Keratinocyte (primary cell): ENCODE measurements around the gene TFAP2E. TPM values are rescaled to one million over a fixed set of nuclear protein-coding genes. Genes with fewer than 3 reads are reported as not detected.

ENCODE experiments used
- DNase-seq: peaks from one replicate; pipeline ENCODE4 v3.0.0-alpha.2; 2011; ENCODE audit warnings: low read depth, missing footprints, low spot score
- FAIRE-seq: peaks from 2 replicates; lab custom pipeline; 2011; peaks lifted over from hg19 to GRCh38; lab: Jason Lieb, UNC
- H2AFZ ChIP-seq: 2 replicates; pipeline ENCODE4 v1.6.0; 2012; ENCODE audit warnings: low read length, control low read depth, inconsistent platforms; ENCODE audit not compliant: control insufficient read depth
- H3K27ac ChIP-seq: 2 replicates; pipeline ENCODE4 v1.5.1; 2011; ENCODE audit warnings: low read length; ENCODE audit not compliant: control insufficient read depth, insufficient read depth
- H3K27me3 ChIP-seq: 3 replicates; pipeline ENCODE4 v1.6.0; 2011; ENCODE audit warnings: low read length; ENCODE audit not compliant: control insufficient read depth, insufficient read depth; ENCODE audit errors: extremely low read depth
- H3K36me3 ChIP-seq, 2 experiments: 2 replicates in 1 of 2; 3 replicates in 1 of 2; pipeline ENCODE4 v1.5.1; 2011; ENCODE audit warnings: low read length in 2 of 2, mild to moderate bottlenecking in 1 of 2; ENCODE audit not compliant: control insufficient read depth in 2 of 2, insufficient read depth in 2 of 2; ENCODE audit errors: extremely low read depth in 1 of 2
- H3K4me1 ChIP-seq: 3 replicates; pipeline ENCODE4 v1.5.1; 2011; ENCODE audit warnings: low read length; ENCODE audit not compliant: control insufficient read depth, insufficient read depth; ENCODE audit errors: extremely low read depth
- H3K4me2 ChIP-seq: 3 replicates; pipeline ENCODE4 v1.6.0; 2011; ENCODE audit warnings: low read depth, low read length; ENCODE audit not compliant: control insufficient read depth, insufficient read depth; ENCODE audit errors: extremely low read depth
- H3K4me3 ChIP-seq, 3 experiments: fragments of 200-600 bp in 1 of 3; sonication (generic) in 1 of 3; 2 replicates in 2 of 3; 3 replicates in 1 of 3; pipeline ENCODE4 v1.5.1; 2011 to 2016; ENCODE audit warnings: low read length in 3 of 3, mild to moderate bottlenecking in 3 of 3, control low read depth in 2 of 3, inconsistent platforms in 1 of 3, low read depth in 1 of 3, mixed read lengths in 1 of 3, mixed run types in 1 of 3, moderate library complexity in 1 of 3; ENCODE audit not compliant: control insufficient read depth in 2 of 3, insufficient read depth in 2 of 3; ENCODE audit errors: extremely low read depth in 1 of 3
- H3K79me2 ChIP-seq: 2 replicates; pipeline ENCODE4 v1.6.0; 2012; ENCODE audit warnings: low read length; ENCODE audit not compliant: control insufficient read depth, insufficient read depth
- H3K9ac ChIP-seq: 3 replicates; pipeline ENCODE4 v1.6.0; 2011; ENCODE audit warnings: low read length; ENCODE audit not compliant: control insufficient read depth, insufficient read depth; ENCODE audit errors: extremely low read depth
- H3K9me1 ChIP-seq: 3 replicates; pipeline ENCODE4 v1.6.0; 2011; ENCODE audit warnings: low read length; ENCODE audit not compliant: control insufficient read depth, insufficient read depth; ENCODE audit errors: extremely low read depth
- H3K9me3 ChIP-seq: 2 replicates; pipeline ENCODE4 v1.5.1; 2012; ENCODE audit warnings: low read depth, low read length; ENCODE audit not compliant: control insufficient read depth
- H4K20me1 ChIP-seq: 3 replicates; pipeline ENCODE4 v1.6.0; 2011; ENCODE audit warnings: low read length; ENCODE audit not compliant: control insufficient read depth, insufficient read depth; ENCODE audit errors: extremely low read depth
- EZH2 ChIP-seq: IDR thresholded peaks from one replicate; pipeline ENCODE4 v1.6.1; 2012; ENCODE audit warnings: inconsistent platforms, mild to moderate bottlenecking, low read length, moderate library complexity
- dilution Hi-C: fragments of 300-500 bp; cut with MboI; formaldehyde crosslinking; loops from one replicate; pipeline ENCODE4 v1.7.0; 2020; ENCODE audit warnings: low sequenced_read_pairs; ENCODE audit not compliant: extremely low pct_ligation_motif_present
- polyA plus RNA-seq, 5 experiments: library from polyadenylated mRNA; depleted of rRNA in 3 of 5; stranded (reverse) in 3 of 5; stranded (forward) in 1 of 5; unstranded in 1 of 5; fragments of >200 nt; gene quantifications; 1 replicate in 1 of 5; 2 replicates in 3 of 5; 3 replicates in 1 of 5; pipeline versions ENCODE4 v1.2.1 to v1.2.3, GENCODE V29; 2011 to 2012; ENCODE audit warnings: missing spikeins in 2 of 5, low read depth in 1 of 5, low replicate concordance in 1 of 5
- TF ChIP-seq, protein P1 (sequence below), 3 experiments: IDR thresholded peaks in 1 of 3; conservative IDR thresholded peaks in 1 of 3; optimal IDR thresholded peaks in 1 of 3; 2 replicates in 2 of 3; 3 replicates in 1 of 3; pipeline versions ENCODE3 to v1.5.1; 2011; ENCODE audit warnings: low read length in 3 of 3, mild to moderate bottlenecking in 3 of 3, moderate library complexity in 2 of 3, control low read depth in 1 of 3, inconsistent platforms in 1 of 3; ENCODE audit not compliant: insufficient read depth in 2 of 3; ENCODE audit errors: extremely low read depth in 1 of 3

TFAP2E gene
- polyA plus RNA-seq, 1 donor (not counting 4 experiments of a cell fraction or from before 2014, with no cell fraction given) = 0.26 TPM

DNA sequence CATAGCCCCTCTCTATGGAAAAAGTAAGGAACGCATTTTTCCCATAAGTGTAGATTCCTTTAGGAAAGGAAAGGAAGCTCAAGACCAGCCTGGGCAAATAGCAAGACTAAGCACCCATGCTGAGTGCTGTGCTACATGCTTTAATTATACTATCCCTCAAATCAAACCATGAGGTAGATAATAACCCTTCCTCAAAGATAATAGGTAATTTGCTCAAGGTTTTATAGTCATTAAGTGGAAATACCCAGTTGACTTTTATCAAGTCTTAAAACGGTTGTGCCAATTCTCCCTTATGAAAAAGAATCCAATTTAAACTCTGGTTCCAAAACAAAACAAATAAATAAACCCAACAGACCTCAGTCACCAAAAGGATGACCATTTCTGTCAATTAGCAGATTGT lies 19.3 kb upstream of the TFAP2E start:
- Histone ChIP-seq H3K4me1 (peaks cover 35% of the 10 kb centered on the region), H3K4me3 (no peak overlapping the region), H3K36me3 (peaks cover 13% of the 10 kb centered on the region in 2 experiments), H2AFZ (no peak overlapping the region), H3K9me1 (peaks cover 2% of the 10 kb centered on the region), H3K27ac (no peak overlapping the region), H3K79me2 (peaks cover 6% of the 10 kb centered on the region), H3K27me3 (no peaks in the 10 kb centered on the region), H3K9me3 (no peaks in the 10 kb centered on the region), H3K4me2 (no peak overlapping the region), H3K9ac (no peak overlapping the region), H4K20me1 (no peaks in the 10 kb centered on the region)
- dilution Hi-C loops = no loop called here
- TF ChIP-seq EZH2 = no peak
- TF ChIP-seq, protein P1, sequence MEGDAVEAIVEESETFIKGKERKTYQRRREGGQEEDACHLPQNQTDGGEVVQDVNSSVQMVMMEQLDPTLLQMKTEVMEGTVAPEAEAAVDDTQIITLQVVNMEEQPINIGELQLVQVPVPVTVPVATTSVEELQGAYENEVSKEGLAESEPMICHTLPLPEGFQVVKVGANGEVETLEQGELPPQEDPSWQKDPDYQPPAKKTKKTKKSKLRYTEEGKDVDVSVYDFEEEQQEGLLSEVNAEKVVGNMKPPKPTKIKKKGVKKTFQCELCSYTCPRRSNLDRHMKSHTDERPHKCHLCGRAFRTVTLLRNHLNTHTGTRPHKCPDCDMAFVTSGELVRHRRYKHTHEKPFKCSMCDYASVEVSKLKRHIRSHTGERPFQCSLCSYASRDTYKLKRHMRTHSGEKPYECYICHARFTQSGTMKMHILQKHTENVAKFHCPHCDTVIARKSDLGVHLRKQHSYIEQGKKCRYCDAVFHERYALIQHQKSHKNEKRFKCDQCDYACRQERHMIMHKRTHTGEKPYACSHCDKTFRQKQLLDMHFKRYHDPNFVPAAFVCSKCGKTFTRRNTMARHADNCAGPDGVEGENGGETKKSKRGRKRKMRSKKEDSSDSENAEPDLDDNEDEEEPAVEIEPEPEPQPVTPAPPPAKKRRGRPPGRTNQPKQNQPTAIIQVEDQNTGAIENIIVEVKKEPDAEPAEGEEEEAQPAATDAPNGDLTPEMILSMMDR (optimal IDR thresholded peaks at IDR 0.05 in 1 of 3, IDR thresholded peaks at IDR 0.05 in 1 of 3, conservative IDR thresholded peaks at IDR 0.05 in 1 of 3; ENCODE audit: extremely low read depth in 1 of 3, insufficient read depth in 2 of 3, low read length in 3 of 3) = no peak
- FAIRE-seq = no peak
- DNase-seq = no peak

GRCh38 chr1:35554266-35555211 lies 18.6 kb upstream of the TFAP2E start:
- H3K79me2 ChIP-seq = peaks cover 6% of the 10 kb centered on the region
- peaks cover 2% of the 10 kb centered on the region for H4K20me1 ChIP-seq
- peaks cover 41% of the 10 kb centered on the region for H3K4me1 ChIP-seq
- H3K9ac ChIP-seq = peak overlapping the region; percentile 42
- H3K27ac ChIP-seq = peak overlapping the region; percentile 85
- H3K9me3 ChIP-seq = no peaks in the 10 kb centered on the region
- no peaks in the 10 kb centered on the region for H3K27me3 ChIP-seq
- H3K36me3 ChIP-seq = peaks cover 13% of the 10 kb centered on the region in 2 experiments
- H3K9me1 ChIP-seq = peaks cover 2% of the 10 kb centered on the region
- peak; percentile 63 for FAIRE-seq
- TF ChIP-seq, protein P1 (optimal IDR thresholded peaks at IDR 0.05 in 1 of 3, IDR thresholded peaks at IDR 0.05 in 1 of 3, conservative IDR thresholded peaks at IDR 0.05 in 1 of 3; ENCODE audit: extremely low read depth in 1 of 3, insufficient read depth in 2 of 3, low read length in 3 of 3) = no peak
- no peak for TF ChIP-seq EZH2
- DNase-seq = no peak
- dilution Hi-C loops = no loop called here
- peak overlapping the region; percentile 96 for H3K4me2 ChIP-seq
- H2AFZ ChIP-seq = no peak overlapping the region
- peak overlapping the region in 1 of 3 experiments; percentile 36 for H3K4me3 ChIP-seq
